HG02852 (cell line): ENCODE results near the gene PPP2R5B.

ENCODE experiments used
- ATAC-seq: cut with Tn5 transposase; IDR thresholded peaks from one replicate; pipeline ENCODE4 v1.9.1; 2021; ENCODE audit warnings: mild to moderate bottlenecking, moderate library complexity; ENCODE audit not compliant: unreplicated experiment

The PPP2R5B gene

GRCh38 chr11:64905516-64906313 lies 18.8 kb upstream of the PPP2R5B start:
- ATAC-seq: no peak

GRCh38 chr11:64906314-64906635 lies 18.2 kb upstream of the PPP2R5B start:
- no peak for ATAC-seq

- ATAC-seq: no peak
Measured at GRCh38 chr11:64908766-64909165, 15.7 kb upstream of the PPP2R5B start.

GRCh38 chr11:64909653-64910343 lies 14.7 kb upstream of the PPP2R5B start:
- ATAC-seq: no peak

GRCh38 chr11:64910451-64911093 lies 13.9 kb upstream of the PPP2R5B start:
- ATAC-seq: no peak

- ATAC-seq: no peak
Measured at GRCh38 chr11:64911142-64911541, 13.3 kb upstream of the PPP2R5B start.

- ATAC-seq: no peak
Measured at GRCh38 chr11:64911689-64912088, 12.8 kb upstream of the PPP2R5B start.

- no peak for ATAC-seq
Measured at GRCh38 chr11:64913171-64913727, 11.2 kb upstream of the PPP2R5B start.

GRCh38 chr11:64914123-64914522 lies 10.4 kb upstream of the PPP2R5B start:
- ATAC-seq: no peak

- ATAC-seq: no peak
Measured at GRCh38 chr11:64915376-64915887, 9.1 kb upstream of the PPP2R5B start.

- ATAC-seq: peak; percentile 9
Measured at GRCh38 chr11:64916040-64916774, 8.3 kb upstream of the PPP2R5B start.

- peak; percentile 92 for ATAC-seq
Measured at GRCh38 chr11:64916775-64917662, 7.5 kb upstream of the PPP2R5B start, which contains the start of gene ATG2A. Gene ATG2A (minus strand): TSS chr11:64917209. CDS start chr11:64917135, 74 bp downstream.

GRCh38 chr11:64917663-64917995 lies 6.9 kb upstream of the PPP2R5B start:
- no peak for ATAC-seq

- ATAC-seq: no peak
Measured at GRCh38 chr11:64918017-64918416, 6.5 kb upstream of the PPP2R5B start.

- no peak for ATAC-seq
Measured at GRCh38 chr11:64919627-64920026, 4.9 kb upstream of the PPP2R5B start.

- ATAC-seq: no peak
Measured at GRCh38 chr11:64920124-64920523, 4.4 kb upstream of the PPP2R5B start.

- no peak for ATAC-seq
Measured at GRCh38 chr11:64921384-64921783, 3.1 kb upstream of the PPP2R5B start.

GRCh38 chr11:64923151-64923661 lies 1.3 kb upstream of the PPP2R5B start:
- no peak for ATAC-seq

- no peak for ATAC-seq
Measured at GRCh38 chr11:64924910-64925284, 408 bp downstream of the PPP2R5B start.
